HG03108 (cell line): ENCODE results near the gene SECTM1.

Experiments used
- ATAC-seq: cut with Tn5 transposase; IDR thresholded peaks from one replicate; pipeline ENCODE4 v1.9.1; 2021; ENCODE audit warnings: moderate library complexity; ENCODE audit not compliant: unreplicated experiment

SECTM1 gene

DNA sequence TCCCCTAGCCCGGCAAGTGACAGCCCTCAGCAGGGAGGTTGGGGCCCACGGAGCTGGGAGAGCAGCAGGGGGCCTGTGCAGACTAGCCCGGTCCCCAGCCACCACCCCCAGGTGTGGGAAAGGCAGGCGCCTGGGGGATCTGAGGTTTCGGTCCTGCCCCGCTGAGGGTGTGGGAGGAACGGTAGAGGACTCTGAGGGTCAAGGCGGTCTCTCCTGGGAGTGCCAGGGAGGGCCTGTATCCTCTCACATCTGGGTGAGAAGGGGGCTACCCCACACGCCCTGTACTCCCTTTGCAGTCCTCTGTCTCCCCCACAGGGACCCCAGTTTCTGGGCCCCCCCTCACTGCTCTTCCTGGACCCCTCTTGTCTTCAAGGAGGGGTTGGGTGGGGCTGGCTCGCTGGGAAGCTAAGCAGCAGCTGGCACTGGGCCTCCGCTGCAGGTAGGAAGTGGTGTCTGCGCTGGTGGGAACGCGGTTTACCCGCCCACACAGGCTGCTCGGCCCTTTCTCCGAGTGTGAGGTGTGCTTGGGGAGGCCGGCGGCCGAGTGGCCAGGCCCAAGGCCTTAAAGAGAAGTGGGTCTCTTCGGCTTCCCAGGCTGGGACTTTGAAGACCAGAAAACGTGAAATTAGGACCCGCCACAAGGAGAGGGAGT is 31.5 kb downstream of the SECTM1 start:
- no peak for ATAC-seq

DNA sequence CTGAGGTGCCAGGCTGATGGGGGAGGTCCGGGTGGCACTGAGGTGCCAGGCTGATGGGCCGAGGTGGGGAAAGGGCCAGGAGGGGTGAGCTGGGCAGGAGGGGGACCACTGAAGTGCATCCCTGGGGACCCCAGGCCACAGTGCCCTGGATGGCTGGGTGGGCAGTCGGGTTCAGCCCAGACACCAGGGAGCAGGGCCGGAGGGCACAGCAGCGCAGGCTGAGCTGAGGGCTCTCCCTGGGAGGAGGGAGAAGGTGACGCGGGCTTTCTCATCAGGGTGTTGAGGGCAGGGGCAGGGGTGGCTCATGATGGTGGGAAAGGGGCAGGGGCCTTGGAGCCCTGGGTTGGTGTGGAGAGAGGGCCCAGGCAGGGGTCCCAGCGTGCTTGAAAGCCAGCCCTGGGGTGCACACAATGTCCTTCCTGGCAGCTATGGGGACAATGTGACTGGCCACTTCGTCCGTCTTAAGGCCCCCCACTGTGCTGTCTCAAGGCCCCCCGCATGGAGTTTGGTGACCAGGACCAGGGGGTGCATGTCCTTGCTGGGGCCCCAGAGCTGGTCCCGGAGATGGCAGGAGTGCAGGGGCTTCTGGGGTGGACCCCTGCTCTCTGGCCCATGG is 32.2 kb downstream of the SECTM1 start:
- ATAC-seq = no peak

DNA sequence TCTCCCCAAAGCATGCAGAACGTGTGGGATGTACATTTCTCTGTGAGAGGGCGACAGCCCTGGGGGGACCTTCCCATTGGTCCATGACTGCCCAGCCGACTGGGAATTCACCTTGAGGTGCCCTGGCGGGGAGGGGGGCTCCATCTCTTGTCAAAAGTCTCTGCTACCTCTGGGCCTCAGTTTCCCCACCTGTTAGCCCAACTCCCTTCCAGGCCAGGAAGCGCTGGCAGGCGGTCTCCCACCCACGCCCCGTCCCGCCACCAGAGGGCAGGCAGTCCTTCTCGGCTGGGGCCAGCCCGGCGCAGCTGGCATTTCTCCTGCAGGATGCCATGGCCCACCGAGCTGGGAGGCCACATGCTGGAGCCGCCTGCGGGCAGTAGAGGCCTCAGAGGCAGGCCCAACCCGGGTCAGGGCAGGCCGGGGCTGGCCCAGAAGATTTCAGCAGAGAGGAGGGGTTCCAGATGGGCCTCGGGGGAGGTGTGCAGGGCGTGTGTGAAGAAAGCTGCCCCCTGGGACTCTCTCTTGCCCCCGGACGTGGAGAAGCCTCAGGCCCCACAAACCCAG is 32.8 kb downstream of the SECTM1 start:
- ATAC-seq = peak; percentile 28

DNA sequence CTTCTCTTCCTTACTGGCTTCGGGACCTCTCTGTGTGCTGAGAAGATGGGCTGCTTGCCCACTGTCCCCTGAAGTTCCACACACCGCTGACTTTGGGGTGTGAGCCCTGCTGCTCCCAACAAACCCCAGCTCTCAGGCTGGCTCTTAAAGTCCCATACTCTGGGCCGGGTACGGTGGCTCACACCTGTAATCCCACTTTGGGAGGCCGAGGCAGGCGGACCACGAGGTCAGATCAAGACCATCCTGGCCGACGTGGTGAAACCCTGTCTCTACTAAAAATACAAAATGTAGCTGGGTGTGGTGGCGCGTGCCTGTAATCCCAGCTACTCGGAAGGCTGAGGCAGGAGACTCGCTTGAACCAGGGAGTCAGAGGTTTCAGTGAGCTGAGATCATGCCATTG is 33.3 kb downstream of the SECTM1 start:
- ATAC-seq = no peak

DNA sequence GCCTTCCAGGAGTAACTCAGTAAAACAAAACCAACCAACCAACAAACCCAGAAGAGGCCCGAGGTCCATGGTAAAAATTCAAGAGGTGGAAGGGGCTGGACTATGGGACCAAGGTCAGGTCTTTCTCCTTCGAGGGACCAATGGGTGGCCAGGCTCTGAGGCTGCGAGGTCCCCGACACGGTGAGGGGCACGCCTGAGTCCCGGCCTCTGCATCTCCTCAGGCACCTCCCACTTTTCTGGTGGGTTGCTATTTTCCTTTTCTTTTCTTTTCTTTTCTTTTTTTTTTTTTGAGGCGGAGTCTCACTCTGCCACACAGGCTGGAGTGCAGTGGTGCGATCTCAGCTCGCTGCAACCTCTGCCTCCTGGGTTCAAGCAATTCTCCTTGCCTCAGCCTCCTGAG is 34.1 kb downstream of the SECTM1 start:
- no peak for ATAC-seq

DNA sequence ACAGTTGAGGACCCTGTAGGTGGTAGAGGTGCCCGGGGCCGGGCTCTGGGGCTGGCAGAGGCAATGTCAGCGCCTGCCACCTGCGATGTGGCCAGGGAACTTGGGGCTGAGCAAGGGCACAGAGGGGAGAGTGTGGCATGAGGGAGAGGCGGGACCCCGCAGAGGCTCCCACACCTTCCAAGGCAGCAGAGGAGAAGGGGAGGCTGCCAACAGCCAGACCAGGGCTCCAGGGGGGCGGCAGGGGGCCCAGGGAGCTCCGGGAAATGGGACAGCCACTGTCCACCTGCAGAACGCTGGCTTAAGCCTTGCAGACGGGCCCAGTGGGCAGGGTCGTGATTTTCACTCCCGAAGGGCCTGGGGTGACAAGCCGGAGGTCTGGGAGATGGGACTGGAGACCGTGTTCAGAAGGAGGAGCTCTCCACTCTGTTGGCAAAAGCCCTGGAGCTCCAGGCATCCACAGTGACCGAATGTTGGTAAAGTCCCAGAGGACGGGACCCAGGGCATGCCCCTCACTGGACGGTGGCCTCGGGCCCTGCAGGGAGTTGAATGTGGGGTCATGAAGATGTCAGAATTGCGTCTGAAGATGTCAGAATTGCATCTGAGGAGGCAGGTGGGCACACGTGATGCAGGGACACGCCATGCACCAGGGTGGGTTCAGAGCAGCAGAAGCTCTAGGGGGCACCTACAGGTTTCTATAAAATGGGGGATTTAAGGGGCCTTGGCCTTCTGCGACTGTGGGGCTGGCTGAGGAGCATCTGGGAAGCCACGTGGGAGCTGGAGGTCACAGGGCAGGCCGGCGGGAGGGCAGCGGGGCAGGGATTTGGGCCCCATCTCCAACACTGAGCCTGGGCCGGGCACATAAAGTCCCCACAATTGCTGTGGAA is 34.8 kb downstream of the SECTM1 start:
- ATAC-seq = no peak

DNA sequence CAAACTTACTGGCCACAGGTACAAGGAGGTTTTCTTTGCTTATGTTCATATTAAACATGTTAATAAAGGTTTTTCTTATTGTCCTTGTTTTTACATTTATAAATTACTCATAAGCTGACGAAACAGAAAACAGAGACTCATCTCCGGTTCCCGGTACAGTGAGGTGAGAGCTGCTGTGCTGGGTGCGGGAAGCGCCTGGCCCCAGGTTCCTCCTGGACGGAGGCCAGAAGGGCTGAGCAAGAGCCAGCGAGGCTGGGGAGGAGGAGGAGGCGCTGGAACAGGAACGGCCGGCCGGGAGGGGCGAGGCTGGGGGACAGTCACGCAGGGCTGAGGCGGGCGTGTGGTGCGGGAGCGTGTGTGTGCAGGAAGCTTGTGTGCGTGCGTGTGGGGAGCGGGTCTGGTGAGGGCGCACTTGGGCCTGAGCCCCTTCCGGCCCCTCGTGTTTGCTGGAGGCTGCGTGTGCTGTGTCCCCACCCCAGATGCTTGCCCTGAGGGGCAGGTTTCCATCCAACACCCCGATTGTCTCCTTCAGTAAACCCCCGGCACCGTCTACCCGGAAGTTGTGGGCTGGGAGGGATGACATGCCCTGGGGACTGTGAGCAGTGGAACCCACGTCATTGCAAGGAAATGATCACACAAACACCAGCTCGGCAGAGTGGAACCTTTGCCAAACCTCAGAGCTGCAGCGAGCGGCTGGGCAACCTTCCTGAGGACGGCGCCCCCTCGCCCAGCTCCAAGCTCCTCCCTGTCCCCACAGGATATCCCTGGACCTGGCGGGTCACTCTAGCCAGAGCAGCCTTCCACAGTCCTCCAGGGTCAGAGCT is 35.6 kb downstream of the SECTM1 start:
- ATAC-seq = peak; percentile 41

DNA sequence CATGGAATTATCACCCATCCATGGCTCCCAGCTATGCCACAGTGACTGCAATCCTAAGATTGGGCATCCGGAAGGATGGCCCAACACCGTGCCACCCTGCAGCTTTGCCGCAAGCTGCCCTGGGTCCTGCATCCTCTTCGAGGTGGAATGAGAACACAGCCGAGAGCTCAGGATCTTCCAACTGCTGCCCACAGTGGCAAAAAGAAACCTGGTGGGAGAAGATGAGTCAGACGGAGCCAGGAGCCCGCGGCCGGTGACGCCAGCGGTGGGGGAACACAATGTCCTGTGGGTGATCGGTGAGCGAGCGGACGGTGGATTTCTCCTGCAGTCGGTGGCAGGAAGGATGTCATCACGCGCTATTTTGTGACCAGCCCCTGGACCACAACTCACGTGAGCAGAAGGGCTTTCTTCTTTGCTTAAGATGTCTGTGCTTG is 36.3 kb downstream of the SECTM1 start:
- ATAC-seq = no peak

DNA sequence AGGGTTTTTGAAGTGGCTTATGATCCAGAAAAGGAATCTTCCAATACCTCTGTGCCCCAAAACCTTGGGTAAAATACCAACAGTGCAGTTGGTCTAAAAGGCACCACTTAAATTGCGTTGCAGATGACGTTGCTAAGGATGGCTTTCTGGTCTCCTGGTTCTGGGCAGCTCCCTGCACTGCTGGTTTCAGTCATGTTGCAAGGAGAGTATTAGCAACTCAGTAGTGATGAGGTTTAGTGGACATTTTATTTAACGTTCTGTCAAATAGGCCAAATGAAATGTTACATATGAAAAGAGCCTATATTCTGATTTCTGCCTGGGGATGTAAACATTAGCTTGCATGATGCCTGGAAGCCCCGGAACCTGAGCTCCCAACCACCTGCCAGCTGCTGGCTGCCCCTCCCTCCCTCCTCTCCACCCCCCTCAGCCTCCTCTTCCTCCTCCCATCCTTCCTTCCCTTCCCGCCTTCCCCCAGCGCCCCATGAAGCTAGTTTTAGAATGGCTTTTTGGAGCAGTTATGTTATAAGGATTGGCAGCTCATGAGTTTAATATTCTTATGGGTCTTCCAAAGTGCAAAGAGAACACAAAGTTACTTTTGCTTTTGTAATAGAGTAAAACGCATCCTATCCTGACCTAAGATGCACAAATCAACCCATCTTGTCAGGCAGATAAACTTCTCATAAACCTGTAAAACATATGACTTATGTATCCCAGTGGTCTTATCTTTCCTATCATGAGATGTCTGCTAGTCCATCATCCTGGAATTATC is 36.9 kb downstream of the SECTM1 start:
- ATAC-seq = no peak

DNA sequence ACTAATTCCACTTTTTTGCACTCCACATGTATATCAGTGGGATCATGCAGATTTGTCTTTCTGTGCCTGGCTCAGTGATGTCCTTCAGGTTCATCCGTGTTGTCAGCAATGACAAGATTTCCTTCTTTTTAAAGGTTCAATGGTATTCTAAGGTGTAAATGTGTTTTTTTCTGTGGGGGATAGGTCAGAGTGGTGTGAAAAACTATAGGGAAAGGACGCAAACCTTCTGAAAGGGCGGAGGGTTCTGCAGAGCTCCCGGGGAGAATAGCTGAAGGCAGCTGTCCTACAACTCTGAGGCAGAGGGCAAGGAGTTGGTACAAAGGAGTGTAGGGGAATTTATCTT is 38.1 kb downstream of the SECTM1 start:
- no peak for ATAC-seq

DNA sequence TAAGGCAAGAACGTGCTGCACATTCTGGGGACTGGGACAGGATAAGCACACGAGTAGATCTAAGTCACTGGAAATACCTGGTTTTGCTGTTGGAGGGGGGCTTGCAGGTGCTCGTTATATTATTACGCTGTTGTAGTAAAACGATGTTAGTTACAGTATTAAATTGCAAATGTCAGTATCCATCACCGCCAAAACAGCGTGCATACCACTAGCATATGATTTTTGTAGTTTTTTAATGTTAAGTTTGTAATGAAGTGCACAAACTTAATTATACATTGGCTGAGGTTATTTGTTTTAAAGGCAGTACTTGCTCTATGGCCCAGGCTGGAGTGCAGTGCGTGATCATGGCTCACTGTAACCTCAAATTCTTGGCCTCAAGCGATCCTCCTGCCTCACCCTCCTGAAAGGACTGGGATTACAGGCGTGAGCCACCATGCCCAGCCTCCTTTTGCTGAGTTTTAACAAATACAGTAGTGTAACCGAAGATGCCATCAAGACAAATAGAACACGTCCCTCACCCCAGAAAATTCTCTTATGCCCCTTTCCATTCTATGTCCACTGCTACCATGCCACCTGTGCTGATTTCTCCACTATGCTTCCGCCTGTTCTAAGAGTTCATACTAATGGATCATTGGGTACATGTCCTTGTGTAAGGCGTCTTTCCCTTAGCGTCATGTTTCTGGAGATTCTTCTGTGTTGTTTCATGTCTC is 39.3 kb downstream of the SECTM1 start:
- no peak for ATAC-seq

DNA sequence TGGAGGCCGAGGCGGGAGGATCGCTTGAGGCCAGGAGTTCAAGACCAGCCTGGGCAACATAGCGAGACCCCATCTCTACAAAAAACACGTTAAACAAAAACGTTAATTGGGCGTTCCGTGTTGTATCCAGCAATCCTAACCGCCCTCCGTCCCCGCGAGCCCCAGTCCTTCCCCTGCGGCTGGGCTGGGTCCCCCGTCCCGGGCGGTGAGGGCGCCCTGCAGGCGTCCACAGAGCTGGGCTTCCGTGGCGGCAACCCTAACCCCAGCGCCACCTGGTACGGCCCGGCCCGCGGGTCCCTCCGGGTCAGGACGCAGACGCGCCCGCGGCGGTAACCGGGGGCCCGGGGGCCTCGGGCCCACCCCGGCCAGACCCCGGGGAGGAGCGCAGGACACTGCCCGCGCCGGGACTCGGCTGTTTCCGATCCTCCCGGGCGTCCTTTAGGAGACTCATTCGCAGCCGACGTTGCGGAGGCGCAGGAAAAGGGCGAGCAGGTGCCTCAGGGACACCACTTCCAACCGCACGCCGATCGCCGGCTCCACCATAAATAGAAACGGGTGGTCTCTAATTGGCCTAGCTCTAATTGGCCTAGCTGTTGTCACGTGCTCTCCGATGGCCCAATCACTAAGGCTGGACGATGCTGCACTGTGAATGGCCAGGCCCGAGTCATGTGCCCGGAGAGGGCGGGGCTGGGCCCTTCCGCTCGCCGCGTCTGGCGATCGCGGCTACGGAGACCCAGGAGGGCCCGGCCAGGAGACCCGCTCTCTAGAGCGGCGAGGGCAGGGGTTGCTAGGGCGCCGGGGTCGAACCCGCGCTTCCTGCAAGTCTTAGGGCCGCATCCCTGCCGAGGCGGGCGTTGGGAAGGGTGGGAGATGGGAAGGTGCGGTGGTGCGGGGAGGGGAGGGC is 41.1 kb downstream of the SECTM1 start:
- peak; percentile 86 for ATAC-seq

DNA sequence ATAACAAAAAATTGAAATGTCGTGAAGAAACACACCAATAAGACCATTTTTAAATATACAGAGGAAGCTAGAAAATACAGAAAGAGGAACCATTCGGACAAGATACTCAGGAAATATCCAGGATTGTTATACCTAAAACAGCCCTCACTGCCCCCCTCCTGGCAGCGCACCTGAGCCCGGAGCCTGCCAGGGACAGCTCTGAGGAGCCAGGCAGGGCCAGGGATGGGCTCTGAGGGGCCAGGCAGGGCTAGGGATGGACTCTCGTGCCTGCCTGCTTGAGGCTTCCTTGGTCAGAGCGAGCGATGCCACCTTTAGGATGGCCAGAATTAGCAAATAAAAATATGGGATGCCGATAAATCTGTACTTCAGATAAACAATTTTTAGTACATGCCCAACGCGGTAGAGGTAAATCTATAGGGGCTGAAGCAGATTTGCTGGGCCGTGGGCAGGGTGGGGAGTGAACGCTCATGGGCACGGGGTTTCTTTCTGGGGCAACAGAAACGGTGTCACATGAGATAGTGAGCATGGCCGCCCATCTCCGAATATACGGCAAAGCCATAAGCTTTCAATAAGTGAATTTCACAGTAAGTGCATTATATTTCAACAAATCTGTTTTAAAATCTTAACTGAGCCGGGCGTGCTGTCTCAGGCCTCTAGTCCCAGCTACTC is 41.9 kb downstream of the SECTM1 start:
- ATAC-seq = no peak

DNA sequence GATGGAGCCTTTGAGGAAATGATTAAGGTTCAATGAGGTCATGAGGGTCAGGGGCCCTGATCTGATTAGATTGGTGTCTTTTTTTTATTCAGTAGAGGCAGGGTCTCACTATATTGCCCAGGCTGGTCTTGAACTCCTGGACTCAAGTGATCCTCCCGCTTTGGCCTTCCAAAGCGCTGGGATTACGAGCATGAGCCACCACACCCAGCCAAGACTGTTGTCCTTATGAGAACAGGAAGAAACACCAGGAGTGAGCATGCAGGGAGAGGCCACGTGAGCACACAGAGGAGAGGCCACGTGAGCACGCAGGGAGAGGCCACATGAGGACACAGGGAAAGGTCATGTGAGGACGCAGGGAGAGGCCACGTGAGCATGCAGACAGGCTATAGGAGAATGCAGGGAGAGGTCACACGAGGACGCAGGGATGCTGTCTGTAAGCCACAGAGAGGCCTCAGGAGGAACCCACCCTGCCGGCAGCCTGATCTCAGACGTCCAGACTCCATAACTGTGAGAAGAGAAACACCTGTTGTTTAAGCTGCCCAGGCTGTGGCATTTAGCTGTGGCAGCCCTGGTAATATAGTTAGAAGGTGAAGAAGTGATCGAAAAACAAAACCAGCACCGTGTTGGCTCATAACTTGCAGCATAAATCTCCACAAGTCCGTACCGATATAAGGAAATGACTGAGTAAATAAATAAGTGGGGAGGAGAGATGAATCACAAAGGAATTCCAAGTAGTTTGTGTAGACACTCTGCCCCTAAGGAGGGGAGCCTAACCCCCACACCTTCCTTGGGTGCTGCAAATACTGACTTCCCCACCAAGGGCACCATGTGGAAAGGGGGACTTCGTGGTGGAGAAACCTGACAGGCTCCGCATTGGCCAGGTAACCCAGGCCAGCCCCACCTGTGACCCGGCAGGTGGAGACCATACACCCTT is 45.4 kb downstream of the SECTM1 start:
- no peak for ATAC-seq

DNA sequence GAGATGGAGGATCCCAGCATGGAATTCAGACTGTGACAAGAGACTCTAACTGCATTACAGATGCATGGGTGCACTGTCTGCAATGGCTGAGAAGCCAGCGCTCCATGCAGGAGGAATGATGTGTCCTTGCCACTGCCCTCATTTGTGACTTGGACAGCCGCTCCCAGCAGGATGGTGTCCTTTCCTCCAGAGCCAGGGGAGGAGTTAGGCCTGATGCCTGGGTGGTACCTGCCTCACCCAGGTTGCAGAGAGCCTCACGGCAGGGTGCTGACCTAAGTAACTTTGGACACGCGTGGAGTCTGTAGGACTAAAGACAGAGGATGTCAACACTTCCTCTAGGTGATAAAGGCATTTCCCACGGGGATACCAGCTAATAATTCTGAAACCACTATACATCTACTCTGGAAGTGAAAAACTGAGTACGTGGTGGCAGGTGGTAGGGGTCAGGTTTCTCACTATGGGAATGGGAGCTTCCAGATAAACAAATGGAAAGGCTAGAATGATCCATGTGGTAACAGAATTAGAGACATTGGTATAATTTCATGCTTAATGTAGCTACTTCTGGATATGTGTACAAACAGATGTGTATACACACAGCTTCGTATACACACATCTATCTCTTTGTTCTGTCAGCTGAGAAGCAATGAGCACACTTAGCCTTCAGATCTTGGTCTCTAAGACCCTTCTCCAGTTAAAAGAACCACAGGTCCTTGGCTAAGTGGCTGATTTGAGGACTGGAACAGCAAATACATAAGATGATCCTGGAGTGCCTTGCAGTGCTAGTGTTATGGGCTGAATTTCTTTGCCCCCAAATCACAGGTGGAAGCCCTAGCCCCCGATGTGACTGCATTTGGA is 46.3 kb downstream of the SECTM1 start:
- no peak for ATAC-seq

DNA sequence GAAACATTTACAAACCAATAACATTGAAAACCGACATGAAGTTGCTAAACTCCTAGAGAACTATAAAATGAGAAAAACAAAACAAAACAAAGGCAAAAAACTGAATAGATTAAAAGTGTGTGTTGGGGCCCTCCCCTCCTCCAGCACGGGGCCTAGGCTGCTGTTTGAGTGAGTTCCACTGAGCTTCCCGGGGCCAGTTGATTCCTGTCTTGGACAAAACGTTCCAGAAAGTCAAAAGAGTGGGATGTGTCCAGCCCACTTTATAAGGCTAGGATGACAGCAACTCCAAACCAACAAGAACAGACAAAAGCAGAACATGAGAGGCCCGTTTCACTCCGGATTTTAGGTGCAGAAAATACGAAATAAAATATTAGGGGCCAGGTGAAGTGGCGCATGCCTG is 48.4 kb downstream of the SECTM1 start:
- ATAC-seq = no peak
